HEK293 (cell line): ENCODE data around the gene DOCK4.

Experiments
- CTCF ChIA-PET: fragments of 350-600 bp; formaldehyde crosslinking; extraction: SDS; loops from one replicate; lab custom pipeline; 2021; ENCODE audit warnings: antibody characterized with exemption; lab: Yijun Ruan, JAX
- POLR2A ChIA-PET: fragments of 300-600 bp; formaldehyde crosslinking; extraction: SDS; loops from one replicate; lab custom pipeline; 2020; ENCODE audit warnings: antibody characterized with exemption, inconsistent platforms; lab: Yijun Ruan, JAX
- H3K27ac ChIP-seq: fragments of 200-500 bp; sonication (Bioruptor generic); 2 replicates; pipeline ENCODE4 v1.5.1; 2014; ENCODE audit warnings: low read depth, low read length, control low read depth, inconsistent platforms; ENCODE audit errors: extremely low read depth
- H3K36me3 ChIP-seq, 2 experiments: fragments of 200-500 bp in 1 of 2; sonication (Bioruptor generic) in 1 of 2; 1 replicate in 1 of 2; 2 replicates in 1 of 2; pipeline ENCODE4 v1.5.1; 2014 to 2017; ENCODE audit warnings: inconsistent platforms in 2 of 2, low read length in 2 of 2; ENCODE audit not compliant: control insufficient read depth in 2 of 2, insufficient read depth in 1 of 2
- H3K4me1 ChIP-seq: fragments of 200-500 bp; sonication (Bioruptor generic); 2 replicates; pipeline ENCODE4 v1.5.1; 2014; ENCODE audit warnings: mild to moderate bottlenecking, low read length, inconsistent platforms; ENCODE audit not compliant: control insufficient read depth, insufficient read depth
- H3K4me3 ChIP-seq: 2 replicates; pipeline ENCODE4 v1.5.1; 2011; ENCODE audit warnings: low read depth, mild to moderate bottlenecking, control low read depth, low read length, moderate library complexity
- H3K9me3 ChIP-seq: fragments of 200-500 bp; sonication (Bioruptor generic); 2 replicates; pipeline ENCODE4 v1.5.1; 2014; ENCODE audit warnings: low read depth, low read length, inconsistent platforms; ENCODE audit not compliant: control insufficient read depth, insufficient read depth
- HIC1 ChIP-seq: fragments of 450-650 bp; formaldehyde crosslinking; IDR thresholded peaks from 2 replicates; pipeline ENCODE4 v1.5.1; 2016; ENCODE audit warnings: missing biosample characterization, missing genetic modification characterization
- KLF1 ChIP-seq: fragments of 450-650 bp; formaldehyde crosslinking; IDR thresholded peaks from 2 replicates; pipeline ENCODE4 v1.5.1; 2016; ENCODE audit warnings: missing biosample characterization, missing genetic modification characterization
- MEIS1 ChIP-seq: sonication (generic); formaldehyde crosslinking; IDR thresholded peaks from 2 replicates; pipeline ENCODE4 v1.8.1; 2022; ENCODE audit warnings: missing genetic modification reagents, mild to moderate bottlenecking, borderline replicate concordance
- PRDM1 ChIP-seq: fragments of 450-650 bp; formaldehyde crosslinking; IDR thresholded peaks from 2 replicates; pipeline ENCODE4; 2016; ENCODE audit warnings: missing biosample characterization, missing genetic modification characterization
- SCRT2 ChIP-seq: fragments of 450-650 bp; formaldehyde crosslinking; IDR thresholded peaks from 2 replicates; pipeline ENCODE4 v1.5.1; 2016; ENCODE audit warnings: missing biosample characterization, missing genetic modification characterization
- ZBTB6 ChIP-seq: fragments of 450-650 bp; formaldehyde crosslinking; IDR thresholded peaks from 2 replicates; pipeline ENCODE4 v1.5.1; 2017; ENCODE audit warnings: missing biosample characterization, missing genetic modification characterization
- ZNF10 ChIP-seq: fragments of 450-650 bp; formaldehyde crosslinking; IDR thresholded peaks from 2 replicates; pipeline ENCODE4 v1.5.1; 2017; ENCODE audit warnings: missing biosample characterization, missing genetic modification characterization
- ZNF155 ChIP-seq: fragments of 450-650 bp; formaldehyde crosslinking; IDR thresholded peaks from 2 replicates; pipeline ENCODE4 v1.5.1; 2016; ENCODE audit warnings: missing biosample characterization, missing genetic modification characterization
- ZNF184 ChIP-seq: fragments of 450-650 bp; IDR thresholded peaks from 2 replicates; pipeline ENCODE4 v1.5.1; 2018; ENCODE audit warnings: missing biosample characterization, mild to moderate bottlenecking, missing genetic modification characterization
- ZNF19 ChIP-seq: fragments of 450-650 bp; formaldehyde crosslinking; IDR thresholded peaks from 2 replicates; pipeline ENCODE4; 2016; ENCODE audit warnings: missing biosample characterization, missing genetic modification characterization, low read depth
- ZNF214 ChIP-seq: fragments of 450-650 bp; formaldehyde crosslinking; IDR thresholded peaks from 2 replicates; pipeline ENCODE4 v1.5.1; 2017; ENCODE audit warnings: missing biosample characterization, mild to moderate bottlenecking, missing genetic modification characterization, borderline replicate concordance
- ZNF221 ChIP-seq: fragments of 450-650 bp; formaldehyde crosslinking; IDR thresholded peaks from 2 replicates; pipeline ENCODE4 v1.5.1; 2017; ENCODE audit warnings: missing biosample characterization, missing genetic modification characterization, borderline replicate concordance
- ZNF248 ChIP-seq: fragments of 450-650 bp; formaldehyde crosslinking; IDR thresholded peaks from 2 replicates; pipeline ENCODE4 v1.5.1; 2017; ENCODE audit warnings: missing biosample characterization, missing genetic modification characterization
- ZNF416 ChIP-seq: fragments of 450-650 bp; formaldehyde crosslinking; IDR thresholded peaks from 2 replicates; pipeline ENCODE4 v1.5.1; 2016; ENCODE audit warnings: missing biosample characterization, missing genetic modification characterization
- ZNF449 ChIP-seq: fragments of 450-650 bp; formaldehyde crosslinking; IDR thresholded peaks from 2 replicates; pipeline ENCODE4 v1.5.1; 2017; ENCODE audit warnings: missing biosample characterization, mild to moderate bottlenecking, missing genetic modification characterization, moderate library complexity
- ZNF518A ChIP-seq: fragments of 450-650 bp; formaldehyde crosslinking; conservative IDR thresholded peaks from 2 replicates; pipeline ENCODE4 v1.5.1; 2016; ENCODE audit warnings: low read depth, missing biosample characterization, missing genetic modification characterization
- ZNF549 ChIP-seq: fragments of 450-650 bp; IDR thresholded peaks from 2 replicates; pipeline ENCODE4 v1.5.1; 2018; ENCODE audit warnings: missing biosample characterization, missing genetic modification characterization, mild to moderate bottlenecking, inconsistent platforms, moderate library complexity
- ZNF624 ChIP-seq: fragments of 450-650 bp; formaldehyde crosslinking; IDR thresholded peaks from 2 replicates; pipeline ENCODE4 v1.5.1; 2017; ENCODE audit warnings: missing biosample characterization, missing genetic modification characterization
- ZNF664 ChIP-seq: fragments of 450-650 bp; formaldehyde crosslinking; IDR thresholded peaks from 2 replicates; pipeline ENCODE4 v1.5.1; 2016; ENCODE audit warnings: missing biosample characterization, missing genetic modification characterization
- ZNF692 ChIP-seq: fragments of 450-650 bp; formaldehyde crosslinking; IDR thresholded peaks from 2 replicates; pipeline ENCODE4 v1.5.1; 2016; ENCODE audit warnings: missing biosample characterization, missing genetic modification characterization
- ZNF704 ChIP-seq: fragments of 450-650 bp; formaldehyde crosslinking; IDR thresholded peaks from 2 replicates; pipeline ENCODE4 v1.5.1; 2016; ENCODE audit warnings: missing biosample characterization, missing genetic modification characterization
- ZSCAN4 ChIP-seq: fragments of 450-650 bp; formaldehyde crosslinking; IDR thresholded peaks from 2 replicates; pipeline ENCODE4 v1.5.1; 2017; ENCODE audit warnings: missing biosample characterization, missing genetic modification characterization
- ZXDB ChIP-seq: fragments of 450-650 bp; formaldehyde crosslinking; IDR thresholded peaks from 2 replicates; pipeline ENCODE4 v1.5.1; 2016; ENCODE audit warnings: missing biosample characterization, missing genetic modification characterization

Gene DOCK4

GRCh38 chr7:111863269-111863668, 342.9 kb downstream of the DOCK4 start (continued):
- TF ChIP-seq HIC1 (tag by site-specific recombination) = no peak
- no peak for TF ChIP-seq ZNF19
- no peak for TF ChIP-seq SCRT2
- TF ChIP-seq ZNF155 = no peak
- no peak for TF ChIP-seq ZNF664 (tag by site-specific recombination)

- no peak overlapping the region for H3K27ac ChIP-seq
- H3K4me3 ChIP-seq = no peak overlapping the region
- CTCF ChIA-PET = no interaction called here
- POLR2A ChIA-PET = no interaction called here
- H3K36me3 ChIP-seq = peaks cover 0 to 7% of the 10 kb centered on the region in 2 experiments; a peak in 1 of 3 replicates
- H3K4me1 ChIP-seq = no peaks in the 10 kb centered on the region
- TF ChIP-seq ZNF221 (tag by site-specific recombination) (no peak), MEIS1 (no peak), ZNF10 (tag by site-specific recombination) (no peak), ZNF248 (tag by site-specific recombination) (no peak), ZNF449 (tag by site-specific recombination) (no peak), ZNF416 (tag by site-specific recombination) (no peak), ZNF692 (no peak), PRDM1 (tag by site-specific recombination) (no peak), ZNF549 (tag by site-specific recombination) (no peak), ZNF214 (tag by site-specific recombination) (no peak), ZNF19 (no peak), ZNF624 (no peak), ZXDB (tag by site-specific recombination) (no peak), ZNF704 (tag by site-specific recombination) (no peak), ZNF518A (tag by site-specific recombination) (no peak), ZBTB6 (tag by site-specific recombination) (no peak), ZNF184 (tag by site-specific recombination) (no peak), ZSCAN4 (tag by site-specific recombination) (no peak), KLF1 (tag by site-specific recombination) (no peak)
- TF ChIP-seq, all 188 proteins: peak for 0
- H3K9me3 ChIP-seq = no peaks in the 10 kb centered on the region
Observed at GRCh38 chr7:111860248-111860647, 346.0 kb downstream of the DOCK4 start.
